ENCODE measurements around the gene NHERF2. TPM values are rescaled to one million over a fixed set of nuclear protein-coding genes. Genes with fewer than 3 reads are reported as not detected.

NHERF2 gene
- total RNA-seq, 6 experiments from 2014 or later = 129 to 284 (median 186) TPM

DNA sequence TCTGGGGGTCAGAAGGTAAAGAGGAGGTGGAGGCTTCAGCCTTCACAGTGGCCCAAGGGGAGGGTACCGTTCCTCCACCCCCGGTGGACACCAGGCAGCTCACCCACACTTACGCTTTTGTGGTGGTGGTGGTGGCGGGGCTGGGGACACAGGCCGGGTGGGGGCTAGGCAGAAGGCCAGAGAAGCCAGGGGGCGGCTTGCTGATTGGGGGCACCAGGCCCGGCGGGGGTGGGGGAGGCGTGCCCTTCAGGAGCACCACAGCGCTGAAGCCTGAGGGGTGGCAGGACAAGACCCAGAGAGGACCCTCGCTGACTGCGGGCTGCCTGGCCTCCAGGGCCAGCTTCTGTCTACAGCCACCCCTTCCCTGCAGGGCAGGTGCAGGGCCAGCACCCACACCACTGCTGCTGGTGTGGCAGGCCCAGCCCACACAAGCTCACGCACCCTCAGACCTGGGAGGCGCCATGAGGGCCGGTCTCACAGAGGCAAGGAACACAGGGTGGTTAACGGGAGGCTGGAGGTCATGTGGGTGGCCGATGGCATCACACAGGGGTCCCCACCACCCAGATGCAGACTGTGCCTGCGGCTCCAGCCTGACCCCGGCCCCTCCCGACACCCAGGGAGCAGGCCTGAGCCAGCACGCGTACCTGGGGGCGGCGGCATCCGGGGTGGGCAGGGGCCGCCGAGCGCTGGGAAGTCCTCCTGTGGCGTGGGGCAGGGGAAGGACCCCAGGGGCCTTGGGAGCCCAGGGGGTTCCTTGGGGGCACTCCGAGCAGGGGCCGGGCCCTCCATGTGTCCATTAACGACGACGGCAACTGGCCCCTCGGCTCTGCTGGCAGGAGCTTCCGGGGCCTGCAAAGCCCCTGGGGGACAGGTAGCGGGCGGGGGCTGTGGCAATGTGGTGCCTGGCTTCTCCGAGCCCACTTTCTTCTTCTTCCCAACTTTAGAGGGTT, 27.6 kb upstream of the NHERF2 start:
- Histone ChIP-seq H3K4me1 (peaks cover 0 to 8% (median 1%) of the 10 kb centered on the region in 4 donors), H3K27ac (no peak overlapping the region), H3K27me3 (no peaks in the 10 kb centered on the region), H3K9me3 (no peaks in the 10 kb centered on the region), H3K4me3 (no peak overlapping the region), H3K36me3 (peaks cover 8 to 58% (median 24%) of the 10 kb centered on the region in 4 donors)
- WGBS (ENCODE audit: insufficient coverage, low coverage, low lambda C conversion rate, missing lambda C conversion rate) = 80% methylated on average over 1 of the region's 39 CpGs
- ATAC-seq = no peak
- intact Hi-C loops (cut with DNase I) = no loop called here
- DNase-seq = peak in 1 of 3 donors; percentile 49
- TF ChIP-seq, protein P1, sequence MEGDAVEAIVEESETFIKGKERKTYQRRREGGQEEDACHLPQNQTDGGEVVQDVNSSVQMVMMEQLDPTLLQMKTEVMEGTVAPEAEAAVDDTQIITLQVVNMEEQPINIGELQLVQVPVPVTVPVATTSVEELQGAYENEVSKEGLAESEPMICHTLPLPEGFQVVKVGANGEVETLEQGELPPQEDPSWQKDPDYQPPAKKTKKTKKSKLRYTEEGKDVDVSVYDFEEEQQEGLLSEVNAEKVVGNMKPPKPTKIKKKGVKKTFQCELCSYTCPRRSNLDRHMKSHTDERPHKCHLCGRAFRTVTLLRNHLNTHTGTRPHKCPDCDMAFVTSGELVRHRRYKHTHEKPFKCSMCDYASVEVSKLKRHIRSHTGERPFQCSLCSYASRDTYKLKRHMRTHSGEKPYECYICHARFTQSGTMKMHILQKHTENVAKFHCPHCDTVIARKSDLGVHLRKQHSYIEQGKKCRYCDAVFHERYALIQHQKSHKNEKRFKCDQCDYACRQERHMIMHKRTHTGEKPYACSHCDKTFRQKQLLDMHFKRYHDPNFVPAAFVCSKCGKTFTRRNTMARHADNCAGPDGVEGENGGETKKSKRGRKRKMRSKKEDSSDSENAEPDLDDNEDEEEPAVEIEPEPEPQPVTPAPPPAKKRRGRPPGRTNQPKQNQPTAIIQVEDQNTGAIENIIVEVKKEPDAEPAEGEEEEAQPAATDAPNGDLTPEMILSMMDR (IDR thresholded peaks at IDR 0.05) = no peak
- no peak for TF ChIP-seq POLR2A (IDR thresholded peaks at IDR 0.05)

DNA sequence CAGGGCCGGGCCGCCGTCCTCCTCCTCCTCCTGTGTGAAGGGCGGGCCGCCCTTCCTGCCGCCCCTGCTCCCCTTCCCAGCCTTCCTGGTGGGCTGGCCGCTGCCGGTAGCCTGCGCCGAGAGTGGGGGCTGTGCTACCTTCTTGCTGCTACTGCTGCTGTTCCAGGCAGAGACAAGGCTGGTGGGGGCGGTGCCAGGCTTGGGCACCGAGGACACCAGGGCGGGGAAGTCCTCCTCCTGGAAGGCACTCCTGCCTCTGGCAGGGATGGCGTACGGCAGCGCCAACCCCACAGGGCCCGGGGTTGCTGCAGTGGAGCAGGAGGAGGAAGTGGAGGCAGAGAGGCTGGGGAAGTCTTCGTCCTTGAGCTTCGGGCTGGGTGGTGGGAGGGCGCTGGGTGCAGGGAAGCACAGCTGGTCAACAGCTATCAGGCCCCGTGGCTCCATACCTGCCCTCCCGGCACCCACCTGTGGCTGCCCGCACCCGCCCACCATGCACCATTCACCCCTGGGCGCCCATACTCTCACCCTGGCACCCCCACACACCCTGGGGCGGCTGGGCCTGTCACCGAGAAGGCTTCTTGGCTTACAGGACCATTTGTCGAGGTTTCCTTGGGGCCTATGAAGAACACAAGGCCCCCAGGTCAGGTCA, 26.7 kb upstream of the NHERF2 start:
- Histone ChIP-seq H3K36me3 (peaks cover 8 to 58% (median 24%) of the 10 kb centered on the region in 4 donors), H3K9me3 (no peaks in the 10 kb centered on the region), H3K4me3 (no peak overlapping the region), H3K27me3 (no peaks in the 10 kb centered on the region), H3K27ac (no peak overlapping the region), H3K4me1 (peaks cover 0 to 12% (median 5%) of the 10 kb centered on the region in 4 donors)
- intact Hi-C loops (cut with DNase I) = no loop called here
- ATAC-seq (no peak), DNase-seq (peak in 1 of 3 donors; percentile 49)
- TF ChIP-seq, protein P1 (IDR thresholded peaks at IDR 0.05) = no peak
- no peak for TF ChIP-seq POLR2A (IDR thresholded peaks at IDR 0.05)
- WGBS (ENCODE audit: insufficient coverage, low coverage, low lambda C conversion rate, missing lambda C conversion rate) = 97% methylated on average over 6 of the region's 28 CpGs

DNA sequence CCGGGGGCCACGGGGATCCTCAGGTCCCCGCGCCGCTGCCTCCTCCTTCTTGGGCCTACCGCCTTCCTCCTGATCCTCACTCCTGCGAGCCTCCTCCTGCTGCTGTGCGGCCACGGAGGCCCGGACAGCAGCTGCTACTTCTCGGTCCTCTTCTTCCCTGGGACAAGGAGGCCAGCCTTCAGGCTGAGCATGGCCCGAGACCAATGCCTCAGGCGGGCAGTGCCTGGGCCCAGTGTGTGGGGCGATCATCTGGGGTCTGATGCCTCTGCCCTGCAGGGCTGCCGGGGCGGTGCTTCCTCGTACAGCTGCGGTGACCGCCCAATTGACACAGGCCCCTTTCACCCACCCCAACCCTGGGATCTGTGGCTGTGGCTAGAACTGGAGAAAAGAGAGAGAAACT, 25.7 kb upstream of the NHERF2 start:
- Histone ChIP-seq H3K36me3 (peaks cover 8 to 58% (median 24%) of the 10 kb centered on the region in 4 donors), H3K27ac (no peak overlapping the region), H3K4me1 (peaks cover 0 to 12% (median 5%) of the 10 kb centered on the region in 4 donors), H3K27me3 (no peaks in the 10 kb centered on the region), H3K4me3 (no peak overlapping the region), H3K9me3 (no peaks in the 10 kb centered on the region)
- DNase-seq = no peak
- no CpG with 5 or more reads among the region's 19 CpGs for WGBS (ENCODE audit: insufficient coverage, low coverage, low lambda C conversion rate, missing lambda C conversion rate)
- no peak for ATAC-seq
- intact Hi-C loops (cut with DNase I) = no loop called here
- TF ChIP-seq, protein P1 (IDR thresholded peaks at IDR 0.05) = no peak
- TF ChIP-seq POLR2A (IDR thresholded peaks at IDR 0.05) = no peak

DNA sequence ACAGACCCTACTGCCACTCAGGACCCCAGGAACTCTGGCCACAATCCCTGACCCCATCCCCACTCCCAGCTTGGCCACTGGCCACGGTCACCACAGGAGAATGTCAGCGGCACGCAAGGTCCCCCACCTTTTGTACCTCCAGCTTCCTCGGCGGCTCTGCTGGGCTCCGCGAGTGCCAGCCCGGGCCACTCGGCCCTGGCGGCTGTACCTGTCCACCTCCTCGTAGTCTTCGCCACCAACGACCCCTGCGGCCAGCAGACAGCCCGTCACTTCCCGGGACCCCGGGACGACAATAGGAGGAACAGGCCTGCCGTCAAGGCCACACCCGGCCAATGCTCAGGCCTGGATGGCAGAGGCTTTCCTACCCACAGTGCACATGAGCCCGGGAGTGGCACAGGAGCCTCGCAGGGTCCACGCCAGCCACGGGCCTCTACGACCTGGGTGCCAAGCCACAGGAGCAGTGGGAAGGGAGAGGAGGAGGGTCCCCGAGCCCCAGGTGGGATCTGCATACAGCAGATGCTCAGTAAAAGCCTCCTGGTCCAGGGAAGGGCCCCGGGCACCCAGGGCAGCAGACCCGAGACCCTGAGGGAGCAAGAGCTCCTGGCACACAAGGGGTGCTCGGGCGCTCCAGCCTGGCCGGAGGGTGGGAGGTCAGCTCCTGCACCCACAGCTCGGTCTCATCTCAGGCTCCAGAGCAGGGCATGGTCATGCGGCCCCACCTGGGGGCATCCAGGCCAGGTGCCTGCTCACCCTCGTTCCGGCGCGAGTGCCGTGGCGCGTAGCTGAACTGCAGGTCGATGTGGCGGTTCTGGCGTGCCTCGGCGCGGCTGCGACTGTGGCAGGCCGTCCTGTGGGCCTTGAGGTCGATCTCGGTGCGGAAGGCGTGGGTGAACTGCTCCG, 25.0 kb upstream of the NHERF2 start:
- Histone ChIP-seq H3K4me3 (no peak overlapping the region), H3K4me1 (peaks cover 0 to 12% (median 5%) of the 10 kb centered on the region in 4 donors), H3K9me3 (no peaks in the 10 kb centered on the region), H3K36me3 (peaks cover 8 to 58% (median 24%) of the 10 kb centered on the region in 4 donors), H3K27me3 (no peaks in the 10 kb centered on the region), H3K27ac (no peak overlapping the region)
- intact Hi-C loops (cut with DNase I) = no loop called here
- DNase-seq (peak in 1 of 3 donors; percentile 50), ATAC-seq (no peak)
- 99% methylated on average over 12 of the region's 53 CpGs for WGBS (ENCODE audit: insufficient coverage, low coverage, low lambda C conversion rate, missing lambda C conversion rate)
- no peak for TF ChIP-seq POLR2A (IDR thresholded peaks at IDR 0.05)
- TF ChIP-seq, protein P1 (IDR thresholded peaks at IDR 0.05) = no peak
